A549 (cell line): ENCODE measurements around the gene DNAH7. TPM values are rescaled to one million over a fixed set of nuclear protein-coding genes. Genes with fewer than 3 reads are reported as not detected.
A peak's percentile ranks its signal among the peaks of the same experiment; 100 is the strongest.

Source experiments
- ATAC-seq, 2 experiments: fragments of 200-7000 bp in 1 of 2; fragments of >200 bp in 1 of 2; cut with Nextera tagmentation in 1 of 2; cut with Tn5 transposase in 1 of 2; 3 replicates each; pipeline versions ENCODE4 v1.8.0 to v1.9.1; 2018 to 2020; ENCODE audit warnings: mild to moderate bottlenecking in 1 of 2, moderate library complexity in 1 of 2
- CTCF ChIA-PET: fragments of 300-600 bp; sonication (Branson Sonifier 250); formaldehyde crosslinking; extraction: SDS; loops from one replicate; lab custom pipeline; 2021; ENCODE audit warnings: antibody characterized with exemption, inconsistent platforms; lab: Yijun Ruan, JAX
- POLR2A ChIA-PET: fragments of 350-600 bp; formaldehyde crosslinking; extraction: SDS; loops from one replicate; lab custom pipeline; 2021; ENCODE audit warnings: antibody characterized with exemption, inconsistent platforms; lab: Yijun Ruan, JAX
- DNase-seq, 2 experiments: peaks; one replicate each; pipeline versions ENCODE4 v3.0.0 to v3.0.0-alpha.2; 2011 to 2016; ENCODE audit warnings: low read depth in 1 of 2, low spot score in 1 of 2
- FAIRE-seq: peaks from 2 replicates; lab custom pipeline; 2011; peaks lifted over from hg19 to GRCh38; lab: Jason Lieb, UNC
- H3K27ac ChIP-seq, 2 experiments: fragments of >200 bp; sonication (Bioruptor Twin); formaldehyde crosslinking; 3 replicates each; pipeline ENCODE4 v1.5.1; 2016 to 2017
- H3K4me1 ChIP-seq: fragments of >200 bp; sonication (Bioruptor Twin); formaldehyde crosslinking; 3 replicates; pipeline ENCODE4 v1.6.1; 2016
- H3K4me2 ChIP-seq: fragments of >200 bp; sonication (Bioruptor Twin); formaldehyde crosslinking; 3 replicates; pipeline ENCODE4 v1.6.1; 2016
- H3K4me3 ChIP-seq: fragments of >200 bp; sonication (Bioruptor Twin); formaldehyde crosslinking; 3 replicates; pipeline ENCODE4 v1.5.1; 2016
- H3K9me3 ChIP-seq: fragments of >200 bp; sonication (Bioruptor Twin); formaldehyde crosslinking; 3 replicates; pipeline ENCODE4 v1.6.1; 2016
- CHD2 ChIP-seq: fragments of 150-350 bp; IDR thresholded peaks from 2 replicates; pipeline ENCODE4 v1.6.1; 2014; ENCODE audit warnings: low read length; ENCODE audit not compliant: partially characterized antibody
- CHD4 ChIP-seq: fragments of 200-600 bp; sonication (generic); IDR thresholded peaks from 2 replicates; pipeline ENCODE4 v1.6.1; 2016; ENCODE audit warnings: antibody characterized with exemption, mild to moderate bottlenecking, borderline replicate concordance
- E2F6 ChIP-seq: IDR thresholded peaks from 2 replicates; pipeline ENCODE4 v1.6.1; 2012; ENCODE audit warnings: low read depth, borderline replicate concordance
- EP300 ChIP-seq, 2 experiments: fragments of >200 bp; sonication (Bioruptor Twin); formaldehyde crosslinking; IDR thresholded peaks; 2 replicates in 1 of 2; 3 replicates in 1 of 2; pipeline ENCODE4 v1.6.1; 2016 to 2017
- ESRRA ChIP-seq: fragments of 150-350 bp; IDR thresholded peaks from 2 replicates; pipeline ENCODE4 v1.6.1; 2014; ENCODE audit warnings: mild to moderate bottlenecking, low read length, borderline replicate concordance
- FOSL2 ChIP-seq, 2 experiments: fragments of 450-650 bp in 1 of 2; fragments of >200 bp in 1 of 2; sonication (Bioruptor Twin) in 1 of 2; formaldehyde crosslinking; IDR thresholded peaks; 2 replicates each; pipeline versions ENCODE4 v1.5.0 to v1.6.1; 2016 to 2020; ENCODE audit warnings: mild to moderate bottlenecking in 1 of 2, moderate library complexity in 1 of 2
- GATA3 ChIP-seq: IDR thresholded peaks from 2 replicates; pipeline ENCODE4 v1.6.1; 2012; ENCODE audit warnings: borderline replicate concordance
- HDAC2 ChIP-seq: fragments of 200-600 bp; sonication (generic); IDR thresholded peaks from 2 replicates; pipeline ENCODE4 v1.6.1; 2016
- HEYL ChIP-seq: fragments of 250-450 bp; sonication (Bioruptor Pico); IDR thresholded peaks from 2 replicates; pipeline ENCODE4 v1.8.0; 2021; ENCODE audit warnings: mild to moderate bottlenecking, moderate library complexity
- HOXA7 ChIP-seq: fragments of 250-450 bp; sonication (Bioruptor Pico); IDR thresholded peaks from 2 replicates; pipeline ENCODE4 v1.5.0; 2020; ENCODE audit warnings: mild to moderate bottlenecking, moderate library complexity
- HOXB13 ChIP-seq: fragments of 250-450 bp; sonication (Bioruptor Pico); IDR thresholded peaks from 2 replicates; pipeline ENCODE4 v1.5.0; 2020; ENCODE audit warnings: low read depth, mild to moderate bottlenecking, moderate library complexity
- HOXB5 ChIP-seq: fragments of 250-450 bp; sonication (Bioruptor Pico); IDR thresholded peaks from 2 replicates; pipeline ENCODE4 v1.5.0; 2020; ENCODE audit warnings: mild to moderate bottlenecking, moderate library complexity
- JUN ChIP-seq, 2 experiments: fragments of >200 bp; sonication (Bioruptor Twin); formaldehyde crosslinking; IDR thresholded peaks; 2 replicates in 1 of 2; 3 replicates in 1 of 2; pipeline ENCODE4 v1.6.1; 2016 to 2017
- KDM5A ChIP-seq: fragments of 200-600 bp; sonication (generic); IDR thresholded peaks from 2 replicates; pipeline ENCODE4 v1.6.1; 2016; ENCODE audit warnings: antibody characterized with exemption, mild to moderate bottlenecking
- MAZ ChIP-seq: fragments of 150-350 bp; IDR thresholded peaks from 2 replicates; pipeline ENCODE4 v1.6.1; 2014; ENCODE audit warnings: antibody characterized with exemption, low read depth, low read length, borderline replicate concordance
- MYC ChIP-seq: IDR thresholded peaks from 2 replicates; pipeline ENCODE4 v1.6.1; 2012; ENCODE audit warnings: mild to moderate bottlenecking, inconsistent platforms, low read length, improper control_type of control experiment, borderline replicate concordance
- NPAS2 ChIP-seq: fragments of 250-450 bp; sonication (Bioruptor Pico); IDR thresholded peaks from 2 replicates; pipeline ENCODE4 v1.8.0; 2022; ENCODE audit warnings: mild to moderate bottlenecking, moderate library complexity, borderline replicate concordance
- PBX3 ChIP-seq: IDR thresholded peaks from 2 replicates; pipeline ENCODE4 v1.6.1; 2012
- PHF8 ChIP-seq: fragments of 200-600 bp; sonication (generic); IDR thresholded peaks from 2 replicates; pipeline ENCODE4 v1.6.1; 2016; ENCODE audit warnings: low read depth, mild to moderate bottlenecking, antibody characterized with exemption, moderate library complexity, borderline replicate concordance
- POLR2AphosphoS2 ChIP-seq: conservative IDR thresholded peaks from 2 replicates; pipeline ENCODE4 v1.6.1; 2012; ENCODE audit warnings: low read length, improper control_type of control experiment, inconsistent platforms
- RAD21 ChIP-seq, 2 experiments: fragments of >200 bp in 1 of 2; sonication (Bioruptor Twin) in 1 of 2; formaldehyde crosslinking in 1 of 2; IDR thresholded peaks in 1 of 2; conservative IDR thresholded peaks in 1 of 2; 2 replicates in 1 of 2; 3 replicates in 1 of 2; pipeline ENCODE4 v1.6.1; 2012 to 2018; ENCODE audit warnings: inconsistent platforms in 1 of 2
- RARB ChIP-seq: fragments of 250-450 bp; sonication (Bioruptor Pico); IDR thresholded peaks from 2 replicates; pipeline ENCODE4 v1.8.0; 2021; ENCODE audit warnings: mild to moderate bottlenecking, moderate library complexity
- RCOR1 ChIP-seq: fragments of 150-350 bp; IDR thresholded peaks from 2 replicates; pipeline ENCODE4 v1.6.1; 2014; ENCODE audit warnings: antibody characterized with exemption, low read length, low read depth
- RNF2 ChIP-seq: fragments of 200-600 bp; sonication (generic); IDR thresholded peaks from 2 replicates; pipeline ENCODE4 v1.6.1; 2016; ENCODE audit warnings: low read depth, mild to moderate bottlenecking, antibody characterized with exemption, moderate library complexity, borderline replicate concordance
- SMC3 ChIP-seq: fragments of >200 bp; sonication (Bioruptor Twin); formaldehyde crosslinking; IDR thresholded peaks from 3 replicates; pipeline ENCODE4 v1.6.1; 2018; ENCODE audit warnings: inconsistent platforms
- ZC3H11A ChIP-seq: fragments of 450-650 bp; IDR thresholded peaks from 2 replicates; pipeline ENCODE4 v1.6.1; 2014; ENCODE audit warnings: antibody characterized with exemption, mild to moderate bottlenecking
- ZFP36 ChIP-seq: fragments of 450-650 bp; IDR thresholded peaks from 2 replicates; pipeline ENCODE4 v1.6.1; 2014; ENCODE audit warnings: borderline replicate concordance; ENCODE audit not compliant: partially characterized antibody
- ZNF302 ChIP-seq: fragments of 250-450 bp; sonication (Bioruptor Pico); IDR thresholded peaks from 2 replicates; pipeline ENCODE4 v1.9.0; 2021; ENCODE audit warnings: inconsistent platforms, mild to moderate bottlenecking, moderate library complexity
- ZSCAN20 ChIP-seq: fragments of 250-450 bp; sonication (Bioruptor Pico); IDR thresholded peaks from 2 replicates; pipeline ENCODE4 v1.8.0; 2022; ENCODE audit warnings: mild to moderate bottlenecking, moderate library complexity
- WGBS: methylation state at CpG from one replicate; pipeline ENCODE4 v1.1.6; 2017; ENCODE audit errors: missing lambda C conversion rate; 5-methylcytosine and 5-hydroxymethylcytosine counted together
- polyA plus RNA-seq, 4 experiments: library from polyadenylated mRNA; depleted of rRNA in 3 of 4; stranded (reverse); fragments of >200 nt; fragmentation: RNase III in 1 of 4; extraction: RNeasy Plus Mini Kit Qiagen cat#74134 plus additional on column Dnase treatment in 1 of 4; gene quantifications; 2 replicates in 3 of 4; 3 replicates in 1 of 4; pipeline ENCODE4 v1.2.3, GENCODE V29; 2011 to 2017
- TF ChIP-seq, protein P1 (sequence below): fragments of 450-650 bp; IDR thresholded peaks from 2 replicates; pipeline ENCODE4 v1.6.1; 2014; ENCODE audit warnings: antibody characterized with exemption
- TF ChIP-seq, protein P2 (sequence below): fragments of >200 bp; sonication (Bioruptor Twin); formaldehyde crosslinking; IDR thresholded peaks from 2 replicates; pipeline ENCODE4 v1.6.1; 2016
- TF ChIP-seq, protein P3 (sequence below): IDR thresholded peaks from 2 replicates; pipeline ENCODE4 v1.6.1; 2012

Gene DNAH7
- polyA plus RNA-seq, 2 of the 4 experiments (the other 2 are of a cell fraction): 0.43 to 1.5 TPM

- FAIRE-seq: no peak
- CTCF ChIA-PET: no interaction called here
Measured at GRCh38 chr2:195819276-195819675, 249.4 kb downstream of the DNAH7 start.

GRCh38 chr2:195818526-195818925 lies 250.1 kb downstream of the DNAH7 start:
- CTCF ChIA-PET: no interaction called here
- no peak for ATAC-seq
- WGBS: 81% methylated on average over 3 of the region's 3 CpGs
- TF ChIP-seq HOXB5 (CRISPR knock-in tag) (no peak), JUN (IDR thresholded peaks at IDR 0.05) (no peak), HOXA7 (CRISPR knock-in tag) (no peak), HDAC2 (no peak), CHD4 (no peak), MAZ (no peak), POLR2AphosphoS2 (no peak), RARB (CRISPR knock-in tag) (no peak), HOXB13 (no peak), CHD2 (no peak), PHF8 (no peak), ESRRA (no peak), GATA3 (no peak), SMC3 (no peak), FOSL2 (IDR thresholded peaks at IDR 0.05) (no peak), FOSL2 (CRISPR knock-in tag; IDR thresholded peaks at IDR 0.05) (no peak), KDM5A (no peak), ZNF302 (CRISPR knock-in tag) (no peak)
- TF ChIP-seq, protein P1, sequence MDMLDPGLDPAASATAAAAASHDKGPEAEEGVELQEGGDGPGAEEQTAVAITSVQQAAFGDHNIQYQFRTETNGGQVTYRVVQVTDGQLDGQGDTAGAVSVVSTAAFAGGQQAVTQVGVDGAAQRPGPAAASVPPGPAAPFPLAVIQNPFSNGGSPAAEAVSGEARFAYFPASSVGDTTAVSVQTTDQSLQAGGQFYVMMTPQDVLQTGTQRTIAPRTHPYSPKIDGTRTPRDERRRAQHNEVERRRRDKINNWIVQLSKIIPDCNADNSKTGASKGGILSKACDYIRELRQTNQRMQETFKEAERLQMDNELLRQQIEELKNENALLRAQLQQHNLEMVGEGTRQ: no peak
- no peak overlapping the region for H3K4me3 ChIP-seq
- no peak for DNase-seq
- no peaks in the 10 kb centered on the region for H3K9me3 ChIP-seq
- H3K4me1 ChIP-seq: peaks cover 9% of the 10 kb centered on the region; the same call in 2 of the 3 replicates
- POLR2A ChIA-PET: no interaction called here
- no peak overlapping the region for H3K27ac ChIP-seq
- no peak overlapping the region for H3K4me2 ChIP-seq
- no peak for FAIRE-seq

More at GRCh38 chr2:195819276-195819675, 249.4 kb downstream of the DNAH7 start:
- H3K27ac ChIP-seq: peak overlapping the region in 1 of 2 experiments; percentile 44; a peak in 2 of 6 replicates
- TF ChIP-seq ZNF302 (CRISPR knock-in tag): no peak
- TF ChIP-seq SMC3: no peak
- TF ChIP-seq PHF8: no peak
- TF ChIP-seq PBX3: no peak
- no peak for TF ChIP-seq CHD2
- TF ChIP-seq RNF2: no peak
- no peak for TF ChIP-seq ESRRA
- no peak for TF ChIP-seq NPAS2 (CRISPR knock-in tag)
- no peak for TF ChIP-seq GATA3
- H3K9me3 ChIP-seq: no peaks in the 10 kb centered on the region
- ATAC-seq: no peak
- H3K4me1 ChIP-seq: peaks cover 9% of the 10 kb centered on the region; the same call in 2 of the 3 replicates
- WGBS: 10% methylated on average over 1 of the region's 1 CpG
- POLR2A ChIA-PET: no interaction called here
- no peak for DNase-seq
- H3K4me2 ChIP-seq: no peak overlapping the region
- H3K4me3 ChIP-seq: no peak overlapping the region

- Histone ChIP-seq H3K9me3 (no peaks in the 10 kb centered on the region), H3K4me2 (no peak overlapping the region), H3K4me1 (peaks cover 9% of the 10 kb centered on the region; the same call in 2 of the 3 replicates), H3K4me3 (no peak overlapping the region), H3K27ac (no peak overlapping the region)
- ChIA-PET CTCF (no interaction called here), POLR2A (no interaction called here)
- FAIRE-seq (no peak), ATAC-seq (no peak), DNase-seq (no peak)
- TF ChIP-seq MYC (no peak), ZSCAN20 (no peak), GATA3 (no peak), NPAS2 (CRISPR knock-in tag) (no peak), E2F6 (no peak), ZFP36 (no peak), CHD4 (no peak), EP300 (IDR thresholded peaks at IDR 0.05) (no peak), HEYL (CRISPR knock-in tag) (no peak), RAD21 (conservative IDR thresholded peaks at IDR 0.05 in 1 of 2, IDR thresholded peaks at IDR 0.05 in 1 of 2) (no peak), RCOR1 (no peak), ZNF302 (CRISPR knock-in tag) (no peak), ZC3H11A (no peak), MAZ (no peak), RARB (CRISPR knock-in tag) (no peak)
- TF ChIP-seq, protein P2, sequence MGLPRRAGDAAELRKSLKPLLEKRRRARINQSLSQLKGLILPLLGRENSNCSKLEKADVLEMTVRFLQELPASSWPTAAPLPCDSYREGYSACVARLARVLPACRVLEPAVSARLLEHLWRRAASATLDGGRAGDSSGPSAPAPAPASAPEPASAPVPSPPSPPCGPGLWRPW: no peak
- TF ChIP-seq, protein P3, sequence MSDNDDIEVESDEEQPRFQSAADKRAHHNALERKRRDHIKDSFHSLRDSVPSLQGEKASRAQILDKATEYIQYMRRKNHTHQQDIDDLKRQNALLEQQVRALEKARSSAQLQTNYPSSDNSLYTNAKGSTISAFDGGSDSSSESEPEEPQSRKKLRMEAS: no peak
Measured at GRCh38 chr2:195818106-195818505, 250.5 kb downstream of the DNAH7 start.
